T1000 (cell line): ENCODE data around the gene MGST2.
"Not testable (repeated sequence)": the region's sequence is repeated elsewhere in the genome, so short reads cannot be mapped to it uniquely, and the experiment has no call there.

ENCODE experiments used
- DNase-seq: peaks from one replicate; lab custom pipeline; 2025; ENCODE audit warnings: mixed read lengths; lab: John Stamatoyannopoulos, UW

The MGST2 gene

GRCh38 chr4:139665690-139666529 is at the start of gene MGST2:
Gene MGST2 (plus strand): TSS chr4:139665819. CDS start chr4:139666020, 201 bp downstream.
- no peak for DNase-seq

GRCh38 chr4:139617702-139618490 is 47.7 kb upstream of the MGST2 start:
- DNase-seq = no peak

- no peak for DNase-seq
Observed at GRCh38 chr4:139619644-139620043, 46.0 kb upstream of the MGST2 start.

- no peak for DNase-seq
Observed at GRCh38 chr4:139622901-139623381, 42.7 kb upstream of the MGST2 start.

- DNase-seq = no peak
Observed at GRCh38 chr4:139624441-139625092, 41.1 kb upstream of the MGST2 start.

GRCh38 chr4:139625093-139625455 is 40.5 kb upstream of the MGST2 start:
- no peak for DNase-seq

- no peak for DNase-seq
Observed at GRCh38 chr4:139625482-139625881, 40.1 kb upstream of the MGST2 start.

GRCh38 chr4:139628184-139629012 is 37.2 kb upstream of the MGST2 start:
- DNase-seq = no peak

GRCh38 chr4:139629436-139630125 is 36.0 kb upstream of the MGST2 start:
- no peak for DNase-seq

- no peak for DNase-seq
Observed at GRCh38 chr4:139630126-139630495, 35.5 kb upstream of the MGST2 start.

- no peak for DNase-seq
Observed at GRCh38 chr4:139630991-139631390, 34.6 kb upstream of the MGST2 start.

GRCh38 chr4:139631791-139632190 is 33.8 kb upstream of the MGST2 start:
- no peak for DNase-seq

- DNase-seq = not testable (repeated sequence)
Observed at GRCh38 chr4:139632739-139633138, 32.9 kb upstream of the MGST2 start.

GRCh38 chr4:139633195-139633594 is 32.4 kb upstream of the MGST2 start:
- no peak for DNase-seq

GRCh38 chr4:139633661-139634060 is 32.0 kb upstream of the MGST2 start:
- no peak for DNase-seq

GRCh38 chr4:139635966-139636365 is 29.7 kb upstream of the MGST2 start:
- DNase-seq = no peak

- not testable (repeated sequence) for DNase-seq
Observed at GRCh38 chr4:139638306-139638705, 27.3 kb upstream of the MGST2 start.

- DNase-seq = no peak
Observed at GRCh38 chr4:139639654-139640053, 26.0 kb upstream of the MGST2 start.

- no peak for DNase-seq
Observed at GRCh38 chr4:139641218-139641617, 24.4 kb upstream of the MGST2 start.

GRCh38 chr4:139642364-139642763 is 23.3 kb upstream of the MGST2 start:
- DNase-seq = no peak
